HCT116 (cell line): ENCODE measurements around the gene INSYN2A. TPM values are rescaled to one million over a fixed set of nuclear protein-coding genes. Genes with fewer than 3 reads are reported as not detected.

ENCODE experiments used
- ATAC-seq: fragments of 200-7000 bp; cut with Tn5 transposase; 2 replicates; pipeline ENCODE4 v1.9.1; 2020; ENCODE audit warnings: mild to moderate bottlenecking, moderate library complexity
- BruUV-seq: library from RNA; stranded (reverse); fragments of 400-500 nt; replicated peaks from 2 replicates; lab custom pipeline; 2021; lab: Mats Ljungman, UMichigan
- CTCF ChIA-PET: fragments of 300-600 bp; sonication (Branson Sonifier 250); formaldehyde crosslinking; loops from one replicate; lab custom pipeline; 2021; ENCODE audit warnings: antibody characterized with exemption; lab: Charles Lee
- POLR2A ChIA-PET: fragments of 300-600, 350-600 bp; sonication (Branson Sonifier 250); formaldehyde crosslinking; loops from one replicate; lab custom pipeline; 2021; ENCODE audit warnings: antibody characterized with exemption; lab: Charles Lee
- RAD21 ChIA-PET, 2 experiments: fragments of 300-600 bp; sonication (Branson Sonifier 250); formaldehyde crosslinking; loops; one replicate each; lab custom pipeline; 2023; ENCODE audit warnings: low total read pairs in 2 of 2; ENCODE audit not compliant: uncharacterized antibody in 2 of 2, unreplicated experiment in 2 of 2, low non-redundant PET in 1 of 2; lab: Charles Lee
- DNase-seq: peaks from one replicate; pipeline ENCODE4 v3.0.0-alpha.2; 2010; ENCODE audit warnings: low read depth, low spot score
- H2AFZ ChIP-seq: fragments of 200-600 bp; shearing (Covaris generic), sonication (generic); 2 replicates; pipeline ENCODE4 v1.6.1; 2017; ENCODE audit warnings: low read depth, mixed run types, mixed read lengths, antibody characterized with exemption, low read length; ENCODE audit not compliant: poor library complexity, severe bottlenecking
- H3K27ac ChIP-seq: 2 replicates; pipeline ENCODE4 v1.5.1; 2012; ENCODE audit warnings: low read depth, low read length
- H3K27me3 ChIP-seq: fragments of 200-600 bp; sonication (generic); 2 replicates; pipeline ENCODE4 v1.6.1; 2016; ENCODE audit warnings: mixed run types, low read length, mixed read lengths; ENCODE audit not compliant: insufficient read depth
- H3K36me3 ChIP-seq, 2 experiments: fragments of 200-500 bp in 1 of 2; fragments of 200-600 bp in 1 of 2; sonication (Bioruptor generic) in 1 of 2; sonication (generic) in 1 of 2; 2 replicates each; pipeline versions ENCODE4 v1.5.1 to v1.6.1; 2014 to 2016; ENCODE audit warnings: low read length in 2 of 2, inconsistent platforms in 1 of 2, mixed read lengths in 1 of 2, mixed run types in 1 of 2; ENCODE audit not compliant: insufficient read depth in 2 of 2, control insufficient read depth in 1 of 2
- H3K4me1 ChIP-seq, 2 experiments: fragments of 200-600 bp in 1 of 2; sonication (generic) in 1 of 2; 2 replicates each; pipeline versions ENCODE4 v1.5.1 to v1.6.1; 2012 to 2017; ENCODE audit warnings: low read length in 2 of 2, inconsistent platforms in 1 of 2, mild to moderate bottlenecking in 1 of 2, mixed read lengths in 1 of 2, mixed run types in 1 of 2, moderate library complexity in 1 of 2; ENCODE audit not compliant: insufficient read depth in 2 of 2, control insufficient read depth in 1 of 2
- H3K4me2 ChIP-seq: fragments of 200-600 bp; sonication (generic); 2 replicates; pipeline ENCODE4 v1.6.1; 2017; ENCODE audit warnings: mixed run types, low read length, mixed read lengths
- H3K4me3 ChIP-seq, 2 experiments: fragments of 200-600 bp in 1 of 2; sonication (generic) in 1 of 2; replicated peaks in 1 of 2; 2 replicates each; pipeline ENCODE4 v1.5.1; 2011 to 2016; ENCODE audit warnings: low read length in 2 of 2, control low read depth in 1 of 2, low read depth in 1 of 2, mild to moderate bottlenecking in 1 of 2, mixed read lengths in 1 of 2, mixed run types in 1 of 2
- H3K79me2 ChIP-seq: fragments of 200-600 bp; sonication (generic); 2 replicates; pipeline ENCODE4 v1.6.1; 2017; ENCODE audit warnings: mild to moderate bottlenecking, mixed run types, low read length, moderate library complexity, mixed read lengths; ENCODE audit not compliant: insufficient read depth
- H3K9ac ChIP-seq: fragments of 200-600 bp; sonication (generic); 2 replicates; pipeline ENCODE4 v1.6.1; 2016; ENCODE audit warnings: low read length, mixed read lengths
- H3K9me2 ChIP-seq: fragments of 200-600 bp; sonication (generic), shearing (Covaris generic); 2 replicates; pipeline ENCODE4 v1.6.1; 2017; ENCODE audit warnings: mixed run types, mild to moderate bottlenecking, moderate library complexity; ENCODE audit not compliant: insufficient read depth
- H3K9me3 ChIP-seq, 2 experiments: fragments of 200-500 bp in 1 of 2; fragments of 200-600 bp in 1 of 2; sonication (Bioruptor generic) in 1 of 2; sonication (generic) in 1 of 2; 2 replicates each; pipeline ENCODE4 v1.6.1; 2014 to 2017; ENCODE audit warnings: low read length in 2 of 2, mixed read lengths in 2 of 2, inconsistent platforms in 1 of 2, low read depth in 1 of 2, mild to moderate bottlenecking in 1 of 2, mixed run types in 1 of 2, moderate library complexity in 1 of 2; ENCODE audit not compliant: control insufficient read depth in 1 of 2, insufficient read depth in 1 of 2
- H4K20me1 ChIP-seq: fragments of 200-600 bp; sonication (generic), shearing (Covaris generic); 2 replicates; pipeline ENCODE4 v1.6.1; 2017; ENCODE audit warnings: mixed run types, mild to moderate bottlenecking, moderate library complexity; ENCODE audit not compliant: insufficient read depth
- CBX3 ChIP-seq: IDR thresholded peaks from 2 replicates; pipeline ENCODE4 v1.6.1; 2012; ENCODE audit warnings: low read depth
- TCF7L2 ChIP-seq: IDR thresholded peaks from 2 replicates; pipeline ENCODE4 v1.7.0; 2011; ENCODE audit warnings: borderline replicate concordance, inconsistent platforms; ENCODE audit not compliant: insufficient read depth, insufficient read length; ENCODE audit errors: extremely low read depth
- intact Hi-C: fragments of 100-400 bp; cut with micrococcal nuclease; formaldehyde crosslinking; loops from 2 replicates; pipeline ENCODE4 v1.10.0; 2022
- total RNA-seq: library from RNA; stranded (reverse); gene quantifications from one replicate; pipeline ENCODE4 v1.2.1, GENCODE V29; 2021; ENCODE audit not compliant: unreplicated experiment

The INSYN2A gene
- total RNA-seq, 1 experiment from 2014 or later: not detected

GRCh38 chr10:127176649-127177048 lies 19.7 kb downstream of the INSYN2A start:
- BruUV-seq: no TSS peak
- TF ChIP-seq CBX3: no peak
- H3K27ac ChIP-seq: no peak overlapping the region
- no peak overlapping the region for H3K4me2 ChIP-seq
- no peaks in the 10 kb centered on the region for H3K36me3 ChIP-seq
- H3K9ac ChIP-seq: no peak overlapping the region
- no peaks in the 10 kb centered on the region for H3K79me2 ChIP-seq
- no peaks in the 10 kb centered on the region for H3K9me2 ChIP-seq
- intact Hi-C loops: no loop called here
- H3K9me3 ChIP-seq: no peaks in the 10 kb centered on the region
- no peak for DNase-seq
- no peaks in the 10 kb centered on the region for H3K27me3 ChIP-seq
- ATAC-seq: no peak
- H3K4me3 ChIP-seq: no peak overlapping the region
- H3K4me1 ChIP-seq: no peaks in the 10 kb centered on the region
- POLR2A ChIA-PET: no interaction called here
- H2AFZ ChIP-seq: no peak overlapping the region
- H4K20me1 ChIP-seq: no peaks in the 10 kb centered on the region
- CTCF ChIA-PET: no interaction called here
- RAD21 ChIA-PET: no interaction called here

- H3K9me3 ChIP-seq: no peaks in the 10 kb centered on the region
- POLR2A ChIA-PET: no interaction called here
- RAD21 ChIA-PET: no interaction called here
- intact Hi-C loops: no loop called here
- no peak overlapping the region for H3K9ac ChIP-seq
- ATAC-seq: no peak
- H3K27me3 ChIP-seq: no peaks in the 10 kb centered on the region
- CTCF ChIA-PET: no interaction called here
- no peak overlapping the region for H3K27ac ChIP-seq
- no peak for TF ChIP-seq TCF7L2
- no peaks in the 10 kb centered on the region for H4K20me1 ChIP-seq
- no peaks in the 10 kb centered on the region for H3K4me1 ChIP-seq
- no peak overlapping the region for H3K4me2 ChIP-seq
- H3K9me2 ChIP-seq: no peaks in the 10 kb centered on the region
- no peaks in the 10 kb centered on the region for H3K36me3 ChIP-seq
- no TSS peak for BruUV-seq
- no peak for DNase-seq
- no peak overlapping the region for H2AFZ ChIP-seq
- no peaks in the 10 kb centered on the region for H3K79me2 ChIP-seq
- no peak overlapping the region for H3K4me3 ChIP-seq
Measured at GRCh38 chr10:127175357-127176110, 20.9 kb downstream of the INSYN2A start.
